Nucleus accumbens (tissue), 56 donors: Measurements from ENCODE around the gene GTF2H4.
"Not testable (repeated sequence)": the region's sequence is repeated elsewhere in the genome, so short reads cannot be mapped to it uniquely, and the experiment has no call there.

ENCODE experiments used
- DNase-seq, 56 donors: peaks; one replicate each; lab custom pipeline; 2025; lab: John Stamatoyannopoulos, UW

The GTF2H4 gene

GRCh38 chr6:30907758-30908591 lies at the start of gene GTF2H4:
GTF2H4 (plus strand) TSS chr6:30908207.
- DNase-seq: peak; percentile 48 to 99 (median 95)

DNA sequence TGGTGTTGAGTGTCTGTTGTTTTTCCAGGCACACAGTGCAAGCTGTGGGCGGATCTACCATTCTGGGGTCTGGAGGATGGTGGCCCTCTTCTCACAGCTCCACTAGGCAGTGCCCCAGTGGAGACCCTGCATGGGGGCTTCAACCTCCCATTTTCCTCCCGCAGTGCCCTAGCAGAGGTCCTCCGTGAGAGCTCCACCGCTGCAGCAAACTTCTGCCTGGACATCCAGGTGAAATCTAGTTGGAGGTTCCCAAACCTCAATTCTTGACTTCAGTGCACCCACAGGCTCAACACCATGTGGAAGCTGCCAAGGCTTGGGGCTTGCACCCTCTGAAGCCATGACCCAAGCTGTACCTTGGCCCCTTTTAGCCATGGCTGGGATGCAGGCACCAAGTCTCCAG lies 48.3 kb upstream of the GTF2H4 start:
- not testable (repeated sequence) for DNase-seq

- DNase-seq: no peak
Measured at GRCh38 chr6:30861257-30862048, 46.6 kb upstream of the GTF2H4 start.

DNA sequence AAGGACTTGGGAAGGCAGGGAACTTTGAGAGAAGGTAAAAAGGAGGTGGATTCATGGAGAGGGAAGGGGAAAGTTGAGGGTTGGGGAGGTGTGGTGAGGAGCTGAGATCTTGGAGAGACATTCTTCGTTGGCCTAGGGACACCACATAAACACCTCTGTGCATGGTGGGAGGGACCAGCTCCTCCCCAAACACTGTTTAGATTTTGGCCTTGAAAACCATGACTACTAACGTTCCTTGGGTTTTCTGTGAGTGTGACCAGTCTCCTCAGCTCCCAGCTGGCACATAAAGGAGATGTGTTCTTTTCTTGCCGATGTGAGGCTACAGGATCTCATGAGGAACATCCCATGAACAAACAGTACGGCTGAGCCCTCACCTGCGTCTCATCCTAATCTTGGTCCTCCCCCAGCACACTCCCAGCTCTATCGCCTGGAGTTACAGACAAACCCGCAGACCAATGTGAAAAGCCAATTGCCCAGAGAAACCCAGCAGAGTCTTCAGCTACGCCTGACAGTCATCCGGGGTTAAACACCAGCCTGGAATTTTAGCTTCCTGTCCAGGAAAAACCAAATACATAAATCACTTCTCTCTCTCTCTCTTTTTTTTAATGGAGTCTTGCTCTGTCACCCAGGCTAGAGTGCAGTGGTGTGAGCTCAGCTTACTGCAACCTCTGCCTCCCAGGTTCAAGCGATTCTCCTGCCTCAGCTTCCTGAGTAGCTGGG lies 45.7 kb upstream of the GTF2H4 start:
- DNase-seq: no peak

- no peak for DNase-seq
Measured at GRCh38 chr6:30864325-30864724, 43.7 kb upstream of the GTF2H4 start.

DNA sequence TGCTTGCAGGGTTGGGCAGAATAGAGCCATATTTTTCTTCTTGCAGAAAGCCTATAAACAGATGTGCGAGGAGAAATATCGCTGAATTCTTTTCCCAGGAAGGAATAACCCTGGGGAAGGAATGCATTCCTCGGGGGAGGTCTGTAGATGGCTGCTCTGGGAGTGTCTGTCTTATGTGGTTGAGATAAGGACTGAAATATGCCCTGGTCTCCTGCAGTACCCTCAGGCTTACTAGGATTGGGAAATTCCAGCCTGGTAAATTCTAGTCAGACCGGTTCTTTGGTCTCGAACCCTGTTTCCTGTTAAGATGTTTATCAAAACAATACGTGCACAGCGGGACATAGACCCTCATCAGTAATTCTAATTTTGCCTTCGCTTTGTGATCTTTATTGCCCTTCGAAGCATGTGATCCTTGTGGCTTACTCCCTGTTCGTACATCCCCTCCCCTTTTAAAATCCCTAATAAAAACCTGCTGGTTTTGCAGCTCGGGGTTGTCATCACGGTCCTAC lies 38.7 kb upstream of the GTF2H4 start:
- DNase-seq: not testable (repeated sequence)

GRCh38 chr6:30870546-30870945 lies 37.5 kb upstream of the GTF2H4 start:
- no peak for DNase-seq

- no peak for DNase-seq
Measured at GRCh38 chr6:30871592-30872183, 36.3 kb upstream of the GTF2H4 start.

DNA sequence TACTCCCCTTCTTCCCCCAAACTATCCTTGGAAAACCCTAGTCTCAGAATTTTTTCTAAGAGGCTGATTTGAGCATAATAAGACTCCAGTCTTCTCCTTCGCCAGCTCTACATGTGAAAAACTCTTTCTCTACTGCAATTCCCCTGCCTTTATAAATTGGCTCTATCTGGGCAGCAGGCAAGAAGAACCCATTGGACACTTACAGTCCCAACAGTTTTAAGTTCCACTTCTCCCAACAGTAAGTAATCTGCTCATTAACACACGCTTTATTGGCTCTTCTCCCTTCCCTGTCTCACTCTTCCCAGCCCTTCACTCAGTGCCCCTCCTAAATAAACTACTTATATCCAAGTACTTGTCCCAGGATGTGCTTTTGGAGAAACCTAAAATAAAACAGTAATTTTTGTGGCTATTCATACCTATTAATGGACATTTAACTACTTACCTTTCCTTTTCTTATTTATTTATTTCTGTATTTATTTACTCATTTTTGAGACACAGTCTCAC lies 34.8 kb upstream of the GTF2H4 start:
- no peak for DNase-seq

GRCh38 chr6:30873795-30874194 lies 34.2 kb upstream of the GTF2H4 start:
- not testable (repeated sequence) for DNase-seq

GRCh38 chr6:30875244-30876038 lies 32.6 kb upstream of the GTF2H4 start:
- DNase-seq: peak in 1 of 56 donors; percentile 3

- peak in 3 of 56 donors; percentile 17 to 33 (median 20) for DNase-seq
Measured at GRCh38 chr6:30876039-30876730, 31.8 kb upstream of the GTF2H4 start.

DNA sequence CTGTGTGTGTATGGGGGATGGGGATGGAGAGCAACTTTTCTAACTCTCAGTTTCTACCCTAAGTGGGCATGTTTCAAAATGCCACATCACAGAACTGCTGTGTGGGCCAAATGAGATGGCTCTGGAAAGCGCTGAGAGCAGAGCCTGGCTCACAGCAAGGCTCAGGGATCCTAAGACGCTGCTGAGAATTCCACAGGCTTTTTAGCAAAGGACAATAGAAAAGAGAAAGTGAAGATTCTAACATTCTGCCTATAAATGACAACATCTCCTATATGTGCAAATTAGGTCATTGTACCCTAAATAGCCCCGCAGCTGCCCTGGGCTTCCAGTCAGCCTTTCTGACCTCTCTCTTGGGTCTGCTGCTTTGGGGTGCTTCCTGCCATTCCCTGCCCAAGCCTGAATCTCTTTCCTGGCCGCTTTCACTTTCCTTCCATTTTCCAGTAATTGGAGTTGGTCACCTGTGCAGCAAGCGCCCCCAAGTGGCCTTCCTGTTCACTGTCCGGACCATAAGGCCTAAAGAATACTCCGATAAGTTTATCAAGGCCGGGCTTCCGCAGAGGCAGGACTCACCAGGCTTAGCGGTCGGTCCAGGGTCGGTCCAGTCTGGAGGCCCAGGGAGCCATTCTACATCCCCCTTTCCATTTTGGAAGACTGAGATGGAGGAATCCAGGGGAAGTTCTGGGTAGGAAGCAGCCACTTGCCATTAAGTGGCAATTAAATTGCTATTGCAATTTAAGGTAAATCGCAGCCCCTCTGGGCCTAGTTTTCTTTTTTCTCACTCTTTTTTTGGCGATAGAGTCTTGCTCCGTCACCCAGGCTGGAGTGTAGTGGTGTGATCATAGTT lies 30.4 kb upstream of the GTF2H4 start:
- peak in 52 of 56 donors; percentile 38 to 92 (median 73) for DNase-seq

GRCh38 chr6:30879684-30880427 lies 28.2 kb upstream of the GTF2H4 start:
- no peak for DNase-seq

DNA sequence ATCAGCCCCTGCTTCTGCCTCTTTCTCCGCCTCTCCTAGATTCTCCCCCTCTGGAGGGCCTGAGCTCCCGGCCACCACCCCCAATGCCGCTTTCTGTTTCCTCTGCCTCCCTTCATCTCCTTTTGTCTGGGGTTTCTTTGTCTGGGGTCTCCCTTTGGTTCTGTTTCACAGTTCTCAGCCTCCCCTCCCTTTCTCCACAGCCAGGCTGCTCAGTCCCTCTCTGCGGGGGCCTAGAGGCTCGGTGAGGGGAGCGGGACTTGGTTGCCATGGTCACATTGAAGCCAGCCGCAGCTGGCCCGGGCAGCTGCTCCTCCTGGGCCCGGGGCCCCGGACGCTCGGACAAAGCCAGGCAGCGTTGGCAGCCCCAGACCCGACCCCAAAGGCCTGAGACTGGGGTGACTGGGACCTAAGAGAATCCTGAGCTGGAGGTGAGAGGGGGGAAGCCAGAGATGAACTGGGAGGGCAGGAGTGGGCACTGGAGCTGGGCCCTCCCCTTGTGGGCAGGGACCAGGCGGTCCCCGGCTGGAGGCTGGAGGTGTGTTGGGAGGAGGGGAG lies 27.2 kb upstream of the GTF2H4 start:
- peak in 49 of 56 donors; percentile 16 to 79 (median 54) for DNase-seq

- peak in 28 of 56 donors; percentile 11 to 61 (median 35) for DNase-seq
Measured at GRCh38 chr6:30881392-30882203, 26.4 kb upstream of the GTF2H4 start.
